Measurements from ENCODE around the gene PRPF8.

Gene PRPF8

DNA sequence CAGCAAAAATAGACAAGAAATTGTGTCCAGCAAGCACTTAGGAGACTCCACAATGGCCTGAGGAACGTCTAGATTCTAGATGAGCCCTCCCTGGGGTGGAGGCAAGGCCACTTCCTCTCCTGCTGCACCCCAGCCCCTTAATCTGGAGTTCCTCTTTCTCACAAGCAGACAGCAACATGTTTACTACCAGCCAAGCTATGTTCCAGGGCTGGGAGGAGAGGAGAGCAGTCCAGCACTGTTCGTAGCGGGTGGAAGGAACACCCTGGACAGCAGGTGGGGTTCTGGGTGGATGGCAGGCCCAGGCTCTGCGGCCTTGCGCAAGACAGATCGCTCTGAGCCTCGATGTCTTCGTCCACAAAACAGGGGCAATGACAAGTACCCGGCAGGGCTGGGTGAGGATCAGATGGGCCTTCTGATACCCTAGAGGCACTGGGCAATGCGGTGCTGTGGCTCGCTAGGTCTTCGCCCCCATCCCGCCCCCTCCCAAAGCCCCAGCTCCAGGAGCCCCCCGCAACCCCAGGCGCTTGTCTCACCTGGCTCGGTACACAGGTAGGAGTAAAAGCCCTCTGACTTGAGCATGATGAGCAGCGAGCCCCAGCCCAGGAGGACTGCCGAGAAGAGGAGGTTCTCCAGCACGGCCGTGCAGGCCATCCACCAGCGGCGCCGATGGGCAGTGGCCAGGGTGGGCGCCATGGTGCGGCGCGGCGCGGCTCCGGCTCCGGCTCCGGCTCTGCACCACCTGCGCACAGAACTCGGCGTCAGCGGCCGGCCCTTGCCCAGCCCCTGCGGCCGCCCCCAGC, 57.3 kb downstream of the PRPF8 start:
- peaks cover 33 to 34% of the 10 kb centered on the region in 2 donors for H3K4me1 ChIP-seq (ENCODE audit: control insufficient read depth in 1 of 2, insufficient read depth in 2 of 2, low read length in 2 of 2)
- no peaks in the 10 kb centered on the region for H3K27me3 ChIP-seq (ENCODE audit: control insufficient read depth in 1 of 2, insufficient read depth in 2 of 2, low read length in 2 of 2)
- no peaks in the 10 kb centered on the region for H3K9me3 ChIP-seq (ENCODE audit: control insufficient read depth in 1 of 2, low read length in 2 of 2)
- H3K27ac ChIP-seq (ENCODE audit: low read depth, low read length), result peak overlapping the region; percentile 20
- H3K4me3 ChIP-seq (ENCODE audit: low read depth in 1 of 2, low read length in 2 of 2), result peak overlapping the region; percentile 94
- H3K36me3 ChIP-seq (ENCODE audit: control insufficient read depth in 1 of 2, insufficient read depth in 2 of 2, low read length in 2 of 2), result no peaks in the 10 kb centered on the region
- H3K9ac ChIP-seq (ENCODE audit: low read depth in 1 of 2, low read length in 2 of 2), result peak overlapping the region; percentile 81 to 91

DNA sequence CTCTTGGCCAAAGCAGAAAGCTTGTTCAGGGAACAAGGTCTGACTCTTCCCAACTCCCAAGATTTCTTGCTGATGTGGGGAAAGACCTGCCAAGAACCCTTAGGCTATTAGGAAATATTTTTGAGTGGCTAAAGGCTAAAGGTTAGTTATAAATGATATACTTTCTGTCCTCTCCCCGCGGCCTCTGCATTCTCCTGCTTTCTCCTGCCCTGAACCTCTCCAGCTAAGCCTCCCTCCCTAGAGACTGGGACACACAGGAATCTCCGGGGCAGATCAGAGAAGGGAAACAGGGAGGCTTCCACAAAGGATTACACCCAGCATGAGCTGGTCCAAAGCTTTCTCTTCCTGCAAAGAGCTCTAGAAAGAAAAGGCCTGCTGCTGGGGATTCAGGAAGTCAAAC, 58.3 kb downstream of the PRPF8 start:
- no peaks in the 10 kb centered on the region for H3K27me3 ChIP-seq (ENCODE audit: control insufficient read depth in 1 of 2, insufficient read depth in 2 of 2, low read length in 2 of 2)
- peaks cover 33 to 34% of the 10 kb centered on the region in 2 donors for H3K4me1 ChIP-seq (ENCODE audit: control insufficient read depth in 1 of 2, insufficient read depth in 2 of 2, low read length in 2 of 2)
- peaks cover 0 to 2% of the 10 kb centered on the region in 2 donors for H3K36me3 ChIP-seq (ENCODE audit: control insufficient read depth in 1 of 2, insufficient read depth in 2 of 2, low read length in 2 of 2)
- no peaks in the 10 kb centered on the region for H3K9me3 ChIP-seq (ENCODE audit: control insufficient read depth in 1 of 2, low read length in 2 of 2)
- peak overlapping the region in 1 of 2 donors; percentile 91 for H3K9ac ChIP-seq (ENCODE audit: low read depth in 1 of 2, low read length in 2 of 2)
- H3K27ac ChIP-seq (ENCODE audit: low read depth, low read length), result no peak overlapping the region
- H3K4me3 ChIP-seq (ENCODE audit: low read depth in 1 of 2, low read length in 2 of 2), result peak overlapping the region; percentile 94

DNA sequence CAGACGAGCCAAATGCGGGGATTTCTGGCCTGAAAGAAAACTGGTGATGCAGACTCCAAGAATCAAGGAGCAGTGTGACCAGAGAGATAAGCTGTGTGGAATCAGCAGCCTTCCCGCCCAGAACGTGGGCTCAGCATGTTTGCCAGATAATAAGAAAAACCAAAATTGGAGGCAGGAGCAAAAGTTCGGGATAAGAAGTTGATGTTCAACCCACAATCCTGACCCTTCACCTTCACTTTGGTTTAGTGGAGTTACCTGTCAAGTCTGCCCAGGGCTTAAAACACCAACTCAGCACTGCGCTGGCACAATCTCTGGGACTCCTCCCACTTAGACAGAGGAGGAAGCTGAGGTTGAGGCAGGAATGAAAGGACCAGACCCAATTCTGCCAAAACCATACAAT, 59.1 kb downstream of the PRPF8 start:
- Histone ChIP-seq H3K36me3 (ENCODE audit: control insufficient read depth in 1 of 2, insufficient read depth in 2 of 2, low read length in 2 of 2) (peaks cover 0 to 3% of the 10 kb centered on the region in 2 donors), H3K4me3 (ENCODE audit: low read depth in 1 of 2, low read length in 2 of 2) (peak overlapping the region in 1 of 2 donors; percentile 40), H3K27me3 (ENCODE audit: control insufficient read depth in 1 of 2, insufficient read depth in 2 of 2, low read length in 2 of 2) (no peaks in the 10 kb centered on the region), H3K27ac (ENCODE audit: low read depth, low read length) (no peak overlapping the region), H3K4me1 (ENCODE audit: control insufficient read depth in 1 of 2, insufficient read depth in 2 of 2, low read length in 2 of 2) (peaks cover 34 to 38% of the 10 kb centered on the region in 2 donors), H3K9ac (ENCODE audit: low read depth in 1 of 2, low read length in 2 of 2) (peak overlapping the region in 1 of 2 donors; percentile 44), H3K9me3 (ENCODE audit: control insufficient read depth in 1 of 2, low read length in 2 of 2) (no peaks in the 10 kb centered on the region)

DNA sequence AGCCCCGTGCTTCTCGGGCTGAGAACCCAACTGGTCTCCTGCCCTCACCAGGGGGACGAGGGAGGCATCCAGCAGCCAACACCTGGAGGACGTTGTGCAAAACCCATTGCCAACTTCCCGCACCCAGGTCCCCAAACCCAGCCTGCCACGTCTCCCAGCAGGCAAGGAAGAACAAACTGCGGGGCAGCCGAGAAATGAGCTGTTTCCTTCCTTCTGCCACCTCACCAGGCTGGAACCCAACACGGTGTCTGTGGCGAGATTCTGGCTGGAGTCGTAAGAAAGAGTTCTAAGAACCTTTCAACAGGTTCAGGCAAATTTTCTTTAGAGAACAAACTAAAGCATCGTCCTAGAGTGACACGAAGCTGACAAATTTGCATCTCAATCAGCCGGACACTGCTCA, 59.6 kb downstream of the PRPF8 start:
- no peaks in the 10 kb centered on the region for H3K9me3 ChIP-seq (ENCODE audit: control insufficient read depth in 1 of 2, low read length in 2 of 2)
- H3K4me1 ChIP-seq (ENCODE audit: control insufficient read depth in 1 of 2, insufficient read depth in 2 of 2, low read length in 2 of 2), result peaks cover 34 to 38% of the 10 kb centered on the region in 2 donors
- H3K27ac ChIP-seq (ENCODE audit: low read depth, low read length), result no peak overlapping the region
- H3K36me3 ChIP-seq (ENCODE audit: control insufficient read depth in 1 of 2, insufficient read depth in 2 of 2, low read length in 2 of 2), result peaks cover 0 to 7% of the 10 kb centered on the region in 2 donors
- H3K9ac ChIP-seq (ENCODE audit: low read depth in 1 of 2, low read length in 2 of 2), result no peak overlapping the region
- no peak overlapping the region for H3K4me3 ChIP-seq (ENCODE audit: low read depth in 1 of 2, low read length in 2 of 2)
- no peaks in the 10 kb centered on the region for H3K27me3 ChIP-seq (ENCODE audit: control insufficient read depth in 1 of 2, insufficient read depth in 2 of 2, low read length in 2 of 2)

DNA sequence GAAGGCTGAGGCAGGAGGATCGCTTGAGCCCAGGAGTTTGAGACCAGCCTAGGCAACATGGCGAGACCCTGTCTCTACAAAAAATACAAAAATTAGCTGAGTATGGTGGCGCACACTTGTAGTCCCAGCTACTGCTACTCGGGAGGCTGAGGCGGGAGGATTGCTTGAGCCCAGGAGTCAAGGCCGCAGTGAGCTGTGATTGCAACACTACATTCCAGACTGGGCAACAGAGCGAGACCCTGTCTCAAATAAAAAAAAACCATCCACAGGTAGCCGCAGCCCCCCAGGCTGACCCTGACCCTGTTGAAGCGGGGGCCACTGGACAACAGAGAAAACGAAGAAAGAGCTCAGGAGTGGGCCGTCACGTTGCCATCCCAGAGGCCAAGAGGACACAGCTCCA, 60.0 kb downstream of the PRPF8 start:
- no peaks in the 10 kb centered on the region for H3K27me3 ChIP-seq (ENCODE audit: control insufficient read depth in 1 of 2, insufficient read depth in 2 of 2, low read length in 2 of 2)
- H3K27ac ChIP-seq (ENCODE audit: low read depth, low read length), result no peak overlapping the region
- no peak overlapping the region for H3K4me3 ChIP-seq (ENCODE audit: low read depth in 1 of 2, low read length in 2 of 2)
- no peaks in the 10 kb centered on the region for H3K9me3 ChIP-seq (ENCODE audit: control insufficient read depth in 1 of 2, low read length in 2 of 2)
- H3K36me3 ChIP-seq (ENCODE audit: control insufficient read depth in 1 of 2, insufficient read depth in 2 of 2, low read length in 2 of 2), result peaks cover 0 to 7% of the 10 kb centered on the region in 2 donors
- no peak overlapping the region for H3K9ac ChIP-seq (ENCODE audit: low read depth in 1 of 2, low read length in 2 of 2)
- H3K4me1 ChIP-seq (ENCODE audit: control insufficient read depth in 1 of 2, insufficient read depth in 2 of 2, low read length in 2 of 2), result peaks cover 31 to 35% of the 10 kb centered on the region in 2 donors

DNA sequence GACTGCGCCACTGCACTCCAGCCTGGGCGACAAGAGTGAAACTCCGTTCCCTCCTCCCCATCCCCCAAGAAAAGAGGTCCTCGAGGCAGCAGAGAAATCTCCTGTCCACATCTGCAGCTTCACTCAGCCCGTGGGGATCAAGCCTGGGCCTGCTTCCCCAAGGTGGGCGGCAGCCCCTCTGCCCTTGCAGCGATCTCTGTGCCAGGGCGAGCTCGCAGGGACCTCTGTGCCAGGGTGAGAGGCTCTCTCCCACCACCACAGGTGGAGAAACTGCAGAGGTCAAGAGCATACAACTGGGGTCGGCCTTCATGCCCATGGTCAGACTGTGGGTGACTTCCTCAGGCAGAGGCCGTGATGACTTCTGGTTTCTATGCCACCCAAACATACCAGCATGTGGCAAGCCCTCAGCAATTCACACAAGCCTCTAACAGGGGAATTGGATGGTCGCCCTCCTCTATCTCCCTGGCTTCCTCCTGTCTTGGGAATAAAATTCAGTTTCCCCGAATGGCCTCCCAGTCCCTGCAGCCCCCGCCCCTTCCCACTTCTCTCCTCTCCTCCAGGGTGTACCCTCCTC, 61.5 kb downstream of the PRPF8 start:
- Histone ChIP-seq H3K27me3 (ENCODE audit: control insufficient read depth in 1 of 2, insufficient read depth in 2 of 2, low read length in 2 of 2) (no peaks in the 10 kb centered on the region), H3K27ac (ENCODE audit: low read depth, low read length) (no peak overlapping the region), H3K4me3 (ENCODE audit: low read depth in 1 of 2, low read length in 2 of 2) (no peak overlapping the region), H3K36me3 (ENCODE audit: control insufficient read depth in 1 of 2, insufficient read depth in 2 of 2, low read length in 2 of 2) (peaks cover 0 to 10% of the 10 kb centered on the region in 2 donors), H3K9ac (ENCODE audit: low read depth in 1 of 2, low read length in 2 of 2) (no peak overlapping the region), H3K9me3 (ENCODE audit: control insufficient read depth in 1 of 2, low read length in 2 of 2) (no peaks in the 10 kb centered on the region), H3K4me1 (ENCODE audit: control insufficient read depth in 1 of 2, insufficient read depth in 2 of 2, low read length in 2 of 2) (peaks cover 29 to 36% of the 10 kb centered on the region in 2 donors)

DNA sequence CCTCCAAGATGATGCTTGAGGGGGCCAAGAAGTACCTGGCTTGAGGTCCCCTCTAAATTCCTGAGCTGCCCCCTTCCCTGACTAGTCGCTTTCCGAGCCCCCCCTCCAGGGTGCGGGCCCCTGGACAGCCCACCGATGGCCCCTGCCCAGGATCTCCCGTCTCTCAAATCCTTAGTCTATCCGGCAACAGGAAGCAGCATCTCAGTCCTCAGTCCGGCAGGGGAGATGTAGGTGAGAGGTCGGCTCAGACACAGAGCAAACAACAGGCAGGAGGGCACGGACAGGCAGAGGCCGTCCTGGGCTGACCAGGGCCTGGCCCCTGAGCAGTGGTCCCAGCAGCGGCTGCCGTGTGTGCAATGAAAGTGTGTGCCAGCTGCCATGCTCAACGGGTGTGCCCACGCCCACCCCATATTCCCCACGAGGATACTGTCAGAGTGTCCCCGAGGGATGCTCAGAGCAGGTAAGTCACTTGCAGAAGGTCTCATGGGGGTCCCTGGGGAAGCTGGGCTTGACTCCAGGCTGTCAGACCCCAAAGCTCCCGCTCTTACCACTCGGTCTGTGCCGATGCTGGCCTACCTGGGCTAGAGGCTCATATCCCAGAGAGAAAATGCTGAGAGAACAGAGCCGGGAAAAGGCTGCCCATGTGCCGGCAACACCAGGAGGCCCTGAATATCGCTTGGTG, 63.3 kb downstream of the PRPF8 start:
- Histone ChIP-seq H3K27ac (ENCODE audit: low read depth, low read length) (no peak overlapping the region), H3K9me3 (ENCODE audit: control insufficient read depth in 1 of 2, low read length in 2 of 2) (no peaks in the 10 kb centered on the region), H3K27me3 (ENCODE audit: control insufficient read depth in 1 of 2, insufficient read depth in 2 of 2, low read length in 2 of 2) (no peaks in the 10 kb centered on the region), H3K4me3 (ENCODE audit: low read depth in 1 of 2, low read length in 2 of 2) (no peak overlapping the region), H3K36me3 (ENCODE audit: control insufficient read depth in 1 of 2, insufficient read depth in 2 of 2, low read length in 2 of 2) (peaks cover 0 to 12% of the 10 kb centered on the region in 2 donors), H3K4me1 (ENCODE audit: control insufficient read depth in 1 of 2, insufficient read depth in 2 of 2, low read length in 2 of 2) (peaks cover 23 to 28% of the 10 kb centered on the region in 2 donors), H3K9ac (ENCODE audit: low read depth in 1 of 2, low read length in 2 of 2) (no peak overlapping the region)

DNA sequence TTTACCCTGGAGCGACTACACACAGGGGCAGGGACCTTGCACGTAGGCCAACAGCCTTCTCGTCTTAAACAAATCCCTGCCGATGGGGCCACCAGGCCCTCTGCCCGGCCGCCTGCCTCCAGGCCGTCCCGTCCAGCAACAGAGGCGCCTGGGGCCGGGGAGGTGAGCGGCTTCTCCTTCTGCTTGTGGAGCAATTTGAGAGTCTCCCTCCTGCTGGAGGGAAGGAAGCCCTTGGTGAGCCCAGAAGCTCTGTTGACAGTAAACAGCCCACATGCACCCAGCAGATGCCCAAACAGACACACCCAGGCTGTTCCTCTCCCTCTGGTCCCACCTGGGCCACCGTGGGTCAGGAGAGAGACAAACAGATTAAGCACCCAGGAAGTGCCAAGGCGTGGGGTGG, 64.2 kb downstream of the PRPF8 start:
- no peak overlapping the region for H3K27ac ChIP-seq (ENCODE audit: low read depth, low read length)
- H3K9ac ChIP-seq (ENCODE audit: low read depth in 1 of 2, low read length in 2 of 2), result no peak overlapping the region
- H3K36me3 ChIP-seq (ENCODE audit: control insufficient read depth in 1 of 2, insufficient read depth in 2 of 2, low read length in 2 of 2), result peaks cover 0 to 17% of the 10 kb centered on the region in 2 donors
- H3K9me3 ChIP-seq (ENCODE audit: control insufficient read depth in 1 of 2, low read length in 2 of 2), result no peaks in the 10 kb centered on the region
- H3K4me3 ChIP-seq (ENCODE audit: low read depth in 1 of 2, low read length in 2 of 2), result no peak overlapping the region
- peaks cover 14 to 19% of the 10 kb centered on the region in 2 donors for H3K4me1 ChIP-seq (ENCODE audit: control insufficient read depth in 1 of 2, insufficient read depth in 2 of 2, low read length in 2 of 2)
- H3K27me3 ChIP-seq (ENCODE audit: control insufficient read depth in 1 of 2, insufficient read depth in 2 of 2, low read length in 2 of 2), result no peaks in the 10 kb centered on the region

DNA sequence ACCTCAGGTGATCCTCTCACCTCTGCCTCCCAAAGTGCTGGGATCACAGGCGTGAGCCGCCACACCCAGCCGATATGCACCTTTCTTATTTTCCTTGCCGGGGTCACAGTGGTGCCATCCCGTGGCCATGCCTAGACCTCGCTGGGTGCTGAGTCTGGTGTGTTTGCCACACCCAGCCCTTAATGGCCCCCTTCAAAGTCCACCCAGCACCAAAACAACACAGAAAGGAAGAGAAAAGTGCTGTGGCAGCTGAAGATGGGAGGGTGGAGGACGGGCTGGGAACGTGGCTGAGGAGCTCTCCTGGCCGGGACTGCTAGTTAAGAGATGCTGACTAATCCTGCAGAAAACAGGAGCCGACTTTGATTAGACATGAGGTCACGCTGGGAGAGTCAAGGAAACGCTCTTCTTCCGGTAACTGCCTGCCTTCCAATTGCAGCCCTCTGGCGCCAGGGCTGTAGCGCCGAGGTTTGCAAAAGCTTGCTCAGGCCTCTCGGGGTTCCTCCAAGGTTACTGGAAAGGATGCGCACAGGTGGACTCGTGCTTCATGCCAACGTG, 67.0 kb downstream of the PRPF8 start:
- Histone ChIP-seq H3K27ac (ENCODE audit: low read depth, low read length) (peak overlapping the region; percentile 69), H3K9ac (ENCODE audit: low read depth in 1 of 2, low read length in 2 of 2) (peak overlapping the region; percentile 30 to 39), H3K4me1 (ENCODE audit: control insufficient read depth in 1 of 2, insufficient read depth in 2 of 2, low read length in 2 of 2) (peaks cover 6 to 14% of the 10 kb centered on the region in 2 donors), H3K9me3 (ENCODE audit: control insufficient read depth in 1 of 2, low read length in 2 of 2) (no peaks in the 10 kb centered on the region), H3K27me3 (ENCODE audit: control insufficient read depth in 1 of 2, insufficient read depth in 2 of 2, low read length in 2 of 2) (no peaks in the 10 kb centered on the region), H3K36me3 (ENCODE audit: control insufficient read depth in 1 of 2, insufficient read depth in 2 of 2, low read length in 2 of 2) (peaks cover 0 to 24% of the 10 kb centered on the region in 2 donors), H3K4me3 (ENCODE audit: low read depth in 1 of 2, low read length in 2 of 2) (peak overlapping the region in 1 of 2 donors; percentile 23)

DNA sequence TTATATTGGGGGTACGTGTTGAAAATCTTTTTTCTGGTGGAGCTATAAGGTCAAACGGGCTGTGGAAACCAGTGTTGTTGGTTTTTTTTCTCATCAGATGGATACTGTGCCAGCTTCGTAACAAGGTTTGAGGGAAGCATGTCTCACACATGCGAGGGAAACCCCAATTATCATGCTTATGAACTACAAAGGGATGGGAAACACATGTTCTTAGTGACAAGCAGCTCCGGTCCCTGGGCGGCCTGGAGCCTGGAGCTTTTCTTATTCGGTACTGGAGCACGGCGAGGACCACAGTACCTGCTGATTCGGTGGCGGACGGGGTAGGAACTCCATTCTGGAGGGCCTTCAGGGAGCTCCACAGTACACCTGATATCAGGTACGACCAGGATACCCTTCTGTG, 68.6 kb downstream of the PRPF8 start:
- Histone ChIP-seq H3K4me1 (ENCODE audit: control insufficient read depth in 1 of 2, insufficient read depth in 2 of 2, low read length in 2 of 2) (peaks cover 6 to 12% of the 10 kb centered on the region in 2 donors), H3K27ac (ENCODE audit: low read depth, low read length) (no peak overlapping the region), H3K4me3 (ENCODE audit: low read depth in 1 of 2, low read length in 2 of 2) (no peak overlapping the region)

More for the DNA sequence above, 68.6 kb downstream of the PRPF8 start:
- Histone ChIP-seq H3K9me3 (ENCODE audit: control insufficient read depth in 1 of 2, low read length in 2 of 2) (no peaks in the 10 kb centered on the region), H3K27me3 (ENCODE audit: control insufficient read depth in 1 of 2, insufficient read depth in 2 of 2, low read length in 2 of 2) (no peaks in the 10 kb centered on the region), H3K36me3 (ENCODE audit: control insufficient read depth in 1 of 2, insufficient read depth in 2 of 2, low read length in 2 of 2) (peaks cover 0 to 21% of the 10 kb centered on the region in 2 donors), H3K9ac (ENCODE audit: low read depth in 1 of 2, low read length in 2 of 2) (no peak overlapping the region)

All from duodenal mucosa (tissue), 2 donors.